Parietal lobe (tissue), 1 donor: ENCODE measurements around the gene PLEKHF1. TPM values are rescaled to one million over a fixed set of nuclear protein-coding genes. Genes with fewer than 3 reads are reported as not detected.

Experiments used
- total RNA-seq: library from RNA; depleted of rRNA; stranded (reverse); fragments of >200 nt; gene quantifications from one replicate; pipeline ENCODE4 v1.2.3, GENCODE V29; 2014

PLEKHF1 gene
- 0.63 TPM for total RNA-seq

GRCh38 chr19:29665215-29665825 is at the start of gene PLEKHF1:
PLEKHF1 (plus strand) TSS chr19:29665461; CDS start chr19:29673840, 8,379 bp downstream.

DNA sequence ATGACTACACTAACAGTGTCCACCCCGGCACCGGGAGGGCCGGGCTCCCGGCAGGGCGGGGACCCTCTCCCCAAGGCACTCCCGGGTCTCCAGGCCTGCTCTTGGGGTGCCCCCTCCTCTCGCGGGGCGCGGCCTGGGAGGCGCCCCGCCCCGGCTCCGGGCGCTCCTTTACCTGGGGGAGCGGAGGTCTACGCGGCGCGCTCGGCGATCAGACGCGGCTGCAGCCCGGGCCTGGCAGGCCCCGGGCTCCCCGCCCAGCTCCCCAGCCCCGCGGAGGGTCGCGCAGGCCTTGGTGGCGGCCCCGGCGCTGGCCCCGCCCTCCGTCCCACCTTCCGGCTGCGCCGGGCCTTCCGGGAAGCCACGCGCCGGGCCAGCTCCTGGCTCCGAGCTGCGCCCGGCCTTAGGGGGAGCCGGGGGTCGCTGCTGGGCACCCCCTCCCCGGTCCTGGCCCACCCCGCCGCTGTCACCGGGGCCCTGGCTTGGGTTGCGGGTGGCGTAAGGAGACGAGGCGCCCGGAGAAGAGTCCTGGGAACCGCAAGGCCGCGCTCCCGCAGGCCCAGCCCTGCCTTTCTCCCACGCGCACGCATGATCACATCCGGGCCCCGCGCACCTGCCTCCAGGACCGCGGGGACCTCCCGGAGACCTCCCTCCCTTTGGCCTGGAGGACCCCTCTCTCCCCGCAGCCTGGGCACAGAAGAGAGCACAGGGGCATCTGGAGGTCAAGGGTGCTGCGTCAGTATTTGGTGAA is 49.9 kb downstream of the PLEKHF1 start, which contains the start of gene C19orf12:
TSS of gene C19orf12 (minus strand) at position 309 of the 748 bp plus-strand sequence. CDS start 6,848 bp downstream, outside the sequence.

Other genes with a start within 250 kb of the PLEKHF1 start
- gene VSTM2B, start 139.5 kb upstream of the PLEKHF1 start, total RNA-seq: 18.8 TPM
- 42.3 TPM for gene POP4, start 59.2 kb upstream of the PLEKHF1 start, total RNA-seq
- gene C19orf12, start 49.8 kb downstream of the PLEKHF1 start, total RNA-seq: 41.0 TPM
- 0.63 TPM for gene CCNE1, start 146.5 kb downstream of the PLEKHF1 start, total RNA-seq